Activated CD4-positive, CD25-positive, alpha-beta regulatory T cell (primary cell): ENCODE measurements around the gene CTTNBP2.

Experiments
- DNase-seq, 4 experiments: peaks; one replicate each; lab custom pipeline; 2025; lab: John Stamatoyannopoulos, UW

The CTTNBP2 gene

GRCh38 chr7:117873310-117874190 is at the start of gene CTTNBP2:
Gene CTTNBP2 (minus strand): TSS chr7:117873441. CDS start chr7:117873415, 26 bp downstream.
- DNase-seq: no peak

GRCh38 chr7:117916309-117916708 is 43.1 kb upstream of the CTTNBP2 start:
- DNase-seq: no peak

DNA sequence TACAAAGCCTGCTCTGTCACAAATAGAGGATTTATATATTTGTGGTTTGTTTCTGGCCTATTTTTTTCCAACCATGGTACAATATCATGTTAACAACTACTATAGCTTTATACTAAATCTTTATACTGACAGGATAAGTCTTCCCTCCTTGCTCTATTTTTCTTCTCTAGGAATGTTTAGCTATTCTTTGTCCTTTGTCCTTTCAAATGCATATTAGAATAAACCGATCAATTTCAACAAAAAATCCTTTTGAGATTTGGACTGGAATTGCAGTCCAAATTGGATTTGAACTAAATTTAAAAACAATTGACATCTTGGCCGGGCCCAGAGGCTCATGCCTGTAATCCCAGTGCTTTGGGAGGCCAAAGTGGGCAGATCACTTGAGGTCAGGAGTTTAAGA is 39.2 kb upstream of the CTTNBP2 start:
- no peak for DNase-seq

- DNase-seq: no peak
Measured at GRCh38 chr7:117908031-117908795, 35.0 kb upstream of the CTTNBP2 start.

GRCh38 chr7:117907049-117907640 is 33.9 kb upstream of the CTTNBP2 start:
- no peak for DNase-seq

DNA sequence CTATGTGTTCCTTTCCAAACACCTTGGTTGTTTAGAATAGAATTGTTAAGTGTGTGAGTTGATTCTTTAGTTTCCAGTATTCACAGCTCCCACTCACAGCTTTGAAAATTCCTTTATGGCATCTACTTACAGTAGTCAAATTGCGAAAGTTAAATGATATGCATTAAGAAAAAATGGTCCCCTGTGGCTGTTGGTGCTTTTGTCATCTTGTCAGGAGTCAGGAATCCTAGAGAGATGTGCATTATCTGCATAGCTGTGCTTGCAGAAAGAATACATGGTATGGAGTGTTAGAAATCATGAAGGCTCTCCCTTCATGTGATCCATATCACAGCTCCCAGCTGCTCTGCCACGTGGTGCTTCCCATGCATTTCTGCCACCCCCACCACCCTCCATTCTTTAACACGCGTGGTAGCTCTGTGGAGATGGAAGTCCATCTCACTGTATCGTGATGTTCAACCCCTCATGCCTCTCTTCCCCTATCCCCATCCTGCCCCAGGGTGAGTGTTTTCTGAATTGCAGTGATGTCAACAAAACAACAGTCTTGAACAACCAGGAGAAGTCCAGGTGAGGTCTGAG is 29.2 kb upstream of the CTTNBP2 start:
- no peak for DNase-seq

DNA sequence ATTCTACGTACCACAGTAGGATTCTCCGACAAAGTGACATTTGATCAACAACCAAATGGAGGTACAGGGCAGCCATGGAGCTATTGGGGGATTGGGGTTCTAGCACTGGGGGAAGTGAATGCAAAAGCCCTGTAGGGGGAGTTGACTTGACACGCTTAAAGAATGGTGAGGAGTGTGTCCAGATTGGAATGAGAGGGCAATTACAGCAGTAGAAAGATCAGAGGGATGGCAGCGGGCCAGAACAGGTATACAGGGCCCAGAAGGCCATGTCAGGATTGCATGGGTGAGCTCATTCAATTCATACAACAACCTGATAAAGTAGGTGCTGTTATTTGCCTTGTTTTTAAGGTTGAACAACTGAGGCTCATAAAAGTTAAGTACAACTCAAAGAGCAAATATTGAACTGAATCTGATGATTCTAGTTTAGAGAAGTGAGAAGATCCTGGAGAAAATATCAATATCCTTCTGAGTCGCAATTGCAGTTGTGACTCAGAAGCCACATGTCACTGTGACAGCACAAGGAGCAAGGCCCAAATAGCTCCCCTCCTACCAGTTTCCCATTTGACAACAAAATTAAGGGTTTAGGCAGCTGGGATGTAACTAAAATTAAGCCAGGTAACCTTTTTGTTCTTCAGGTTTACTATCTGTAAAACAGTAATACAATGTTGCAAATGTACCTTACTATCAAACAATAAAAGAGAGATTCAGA is 28.0 kb upstream of the CTTNBP2 start:
- no peak for DNase-seq

GRCh38 chr7:117896339-117896738 is 23.1 kb upstream of the CTTNBP2 start:
- DNase-seq: no peak

DNA sequence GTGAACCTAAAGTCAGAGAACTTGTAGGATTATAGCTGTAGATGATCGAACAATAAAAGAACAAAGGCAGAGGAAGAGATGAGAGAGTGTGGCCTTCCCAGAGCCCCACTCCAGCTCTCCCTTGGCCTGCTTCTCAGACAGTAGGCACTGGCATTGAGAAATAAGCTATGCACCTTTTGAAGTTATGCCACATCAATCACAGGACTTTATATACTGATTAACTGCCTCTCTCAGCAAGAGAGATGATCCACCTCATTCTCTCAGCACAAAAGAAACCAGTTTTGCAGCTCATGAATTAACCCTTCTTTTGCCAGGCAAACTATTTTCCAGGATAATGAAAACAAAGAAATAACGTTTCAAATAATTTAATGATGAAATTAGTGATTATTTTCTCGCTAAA is 22.0 kb upstream of the CTTNBP2 start:
- DNase-seq: no peak

- no peak for DNase-seq
Measured at GRCh38 chr7:117894037-117894436, 20.8 kb upstream of the CTTNBP2 start.

- DNase-seq: no peak
Measured at GRCh38 chr7:117892821-117893220, 19.6 kb upstream of the CTTNBP2 start.

GRCh38 chr7:117889611-117890010 is 16.4 kb upstream of the CTTNBP2 start:
- DNase-seq: no peak

DNA sequence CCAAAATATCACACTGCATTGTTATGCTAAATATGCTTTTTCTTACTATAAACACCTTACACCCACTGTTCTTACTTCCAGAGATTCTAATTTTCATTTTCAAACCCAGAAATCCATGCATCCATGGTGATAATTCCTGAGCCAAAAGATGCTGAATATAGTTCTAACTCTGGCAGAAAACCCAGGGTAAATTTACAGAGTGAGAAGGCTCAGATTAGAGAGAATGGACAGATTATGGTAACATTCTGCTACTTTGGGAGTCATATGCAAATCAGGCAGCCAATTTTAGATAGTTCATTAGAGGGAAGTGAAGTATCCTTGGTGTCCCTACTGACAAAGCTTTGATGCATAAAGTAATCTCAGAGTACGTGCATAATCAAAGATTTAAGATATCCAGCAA is 15.4 kb upstream of the CTTNBP2 start:
- no peak for DNase-seq

- DNase-seq: no peak
Measured at GRCh38 chr7:117882594-117882993, 9.4 kb upstream of the CTTNBP2 start.

GRCh38 chr7:117876761-117877160 is 3.5 kb upstream of the CTTNBP2 start:
- no peak for DNase-seq

DNA sequence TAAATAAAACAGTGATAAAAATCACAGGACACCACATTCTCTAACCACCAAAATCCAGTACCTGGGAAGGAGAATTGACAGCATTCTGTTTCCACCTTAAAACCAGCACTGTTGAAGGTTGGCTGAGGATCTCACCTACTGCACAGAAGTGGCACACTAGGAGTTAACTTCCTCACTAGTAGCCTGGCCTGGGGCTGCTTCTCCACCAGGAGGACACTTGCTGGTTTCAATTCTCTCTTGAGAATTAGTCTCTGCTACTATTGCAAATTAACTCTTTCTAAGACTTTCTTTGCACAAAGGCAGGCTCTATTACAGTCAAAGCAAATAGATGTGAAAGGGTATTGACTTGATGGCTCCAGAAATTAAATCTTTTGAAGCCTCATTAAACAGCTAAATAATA is 2.3 kb upstream of the CTTNBP2 start:
- DNase-seq: no peak

GRCh38 chr7:117874191-117874700 is 1.0 kb upstream of the CTTNBP2 start:
- no peak for DNase-seq

- no peak for DNase-seq
Measured at GRCh38 chr7:117872561-117873309, 506 bp downstream of the CTTNBP2 start.

- DNase-seq: no peak
Measured at GRCh38 chr7:117871778-117872538, 1.3 kb downstream of the CTTNBP2 start.

GRCh38 chr7:117871401-117871777 is 1.9 kb downstream of the CTTNBP2 start:
- DNase-seq: no peak
